DND-41 (cell line): Measurements from ENCODE around the gene TTLL3.

Experiments
- EZH2 ChIP-seq: IDR thresholded peaks from 3 replicates; pipeline ENCODE4 v1.6.1; 2012; ENCODE audit warnings: borderline replicate concordance, low read depth, mild to moderate bottlenecking, moderate library complexity, low read length, inconsistent platforms; ENCODE audit not compliant: severe bottlenecking
- TF ChIP-seq, protein P1 (sequence below): IDR thresholded peaks from 2 replicates; pipeline ENCODE4 v1.5.1; 2012; ENCODE audit warnings: borderline replicate concordance, low read length, moderate library complexity, mild to moderate bottlenecking; ENCODE audit not compliant: poor library complexity, severe bottlenecking; ENCODE audit errors: extremely low read depth

DNA sequence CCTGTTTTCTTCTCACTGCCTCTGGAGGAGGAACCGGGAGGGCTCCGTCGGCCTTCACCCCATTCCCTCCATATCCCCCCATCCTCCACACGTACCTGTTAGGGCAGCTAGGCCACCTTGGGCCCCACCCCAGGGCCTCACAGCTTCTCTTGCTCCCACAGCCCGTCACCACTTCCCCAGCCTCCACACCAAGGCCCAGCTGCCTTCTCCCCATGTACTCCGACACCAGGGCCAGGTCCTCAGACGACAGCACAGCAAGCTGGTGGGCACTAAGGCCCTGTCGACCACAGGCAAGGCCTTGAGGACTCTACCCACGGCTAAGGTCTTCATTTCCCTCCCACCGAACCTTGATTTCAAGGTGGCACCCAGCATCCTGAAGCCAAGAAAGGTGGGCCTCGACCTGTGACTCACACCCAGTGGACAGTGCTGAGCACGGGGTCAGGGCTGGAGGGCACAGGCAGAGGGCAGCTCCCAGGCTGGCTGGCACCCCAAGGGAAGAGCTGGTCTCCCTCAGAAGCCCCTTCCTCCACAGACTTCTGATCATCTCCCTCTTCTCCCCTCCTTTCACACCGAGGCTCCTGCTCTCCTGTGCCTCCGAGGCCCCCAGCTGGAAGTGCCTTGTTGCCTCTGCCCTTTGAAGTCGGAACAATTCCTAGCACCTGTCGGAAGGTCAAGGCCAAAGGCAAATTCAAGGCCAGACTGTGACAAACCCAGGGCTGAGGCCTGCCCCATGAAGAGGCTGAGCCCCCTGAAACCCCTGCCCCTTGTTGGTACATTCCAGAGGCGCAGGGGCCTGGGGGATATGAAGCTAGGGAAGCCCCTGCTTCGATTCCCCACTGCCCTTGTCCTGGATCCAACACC, 24.7 kb downstream of the TTLL3 start:
- no peak for TF ChIP-seq EZH2
- TF ChIP-seq, protein P1, sequence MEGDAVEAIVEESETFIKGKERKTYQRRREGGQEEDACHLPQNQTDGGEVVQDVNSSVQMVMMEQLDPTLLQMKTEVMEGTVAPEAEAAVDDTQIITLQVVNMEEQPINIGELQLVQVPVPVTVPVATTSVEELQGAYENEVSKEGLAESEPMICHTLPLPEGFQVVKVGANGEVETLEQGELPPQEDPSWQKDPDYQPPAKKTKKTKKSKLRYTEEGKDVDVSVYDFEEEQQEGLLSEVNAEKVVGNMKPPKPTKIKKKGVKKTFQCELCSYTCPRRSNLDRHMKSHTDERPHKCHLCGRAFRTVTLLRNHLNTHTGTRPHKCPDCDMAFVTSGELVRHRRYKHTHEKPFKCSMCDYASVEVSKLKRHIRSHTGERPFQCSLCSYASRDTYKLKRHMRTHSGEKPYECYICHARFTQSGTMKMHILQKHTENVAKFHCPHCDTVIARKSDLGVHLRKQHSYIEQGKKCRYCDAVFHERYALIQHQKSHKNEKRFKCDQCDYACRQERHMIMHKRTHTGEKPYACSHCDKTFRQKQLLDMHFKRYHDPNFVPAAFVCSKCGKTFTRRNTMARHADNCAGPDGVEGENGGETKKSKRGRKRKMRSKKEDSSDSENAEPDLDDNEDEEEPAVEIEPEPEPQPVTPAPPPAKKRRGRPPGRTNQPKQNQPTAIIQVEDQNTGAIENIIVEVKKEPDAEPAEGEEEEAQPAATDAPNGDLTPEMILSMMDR: no peak
